ENCODE results near the gene CDKN2D.

Gene CDKN2D

GRCh38 chr19:10593148-10593547 is 24.4 kb upstream of the CDKN2D start:
- H3K9me2 ChIP-seq (replicated peaks; ENCODE audit: insufficient read depth, low read length) = no peaks in the 10 kb centered on the region
- no peaks in the 10 kb centered on the region for H3K9me3 ChIP-seq (ENCODE audit: insufficient read depth, low read length)
- H3K27ac ChIP-seq (ENCODE audit: low read depth, low read length) = no peak overlapping the region
- H3K36me3 ChIP-seq (ENCODE audit: low read length) = no peaks in the 10 kb centered on the region
- no peaks in the 10 kb centered on the region for H3F3A ChIP-seq (ENCODE audit: insufficient read depth)
- no peak overlapping the region for H2AFZ ChIP-seq (ENCODE audit: low read depth, low read length, severe bottlenecking)
- H3K4me2 ChIP-seq (ENCODE audit: low read depth, low read length, poor library complexity, severe bottlenecking) = no peak overlapping the region
- no peaks in the 10 kb centered on the region for H4K20me1 ChIP-seq (ENCODE audit: low read depth, low read length)
- no peak overlapping the region for H3K9ac ChIP-seq (ENCODE audit: low read length)
- H3K27me3 ChIP-seq (ENCODE audit: low read length) = no peaks in the 10 kb centered on the region
- no peaks in the 10 kb centered on the region for H3K79me2 ChIP-seq (ENCODE audit: insufficient read depth, low read length)
- no peak for TF ChIP-seq EZH2phosphoT487 (conservative IDR thresholded peaks at IDR 0.05; ENCODE audit: low read length)
- TF ChIP-seq CTCF (IDR thresholded peaks at IDR 0.05; ENCODE audit: insufficient read depth, low read length, poor library complexity, severe bottlenecking) = no peak
- no peak overlapping the region for H3K4me3 ChIP-seq (ENCODE audit: insufficient read depth, low read length, poor library complexity, severe bottlenecking)

- Histone ChIP-seq H3K9me3 (ENCODE audit: insufficient read depth, low read length) (no peaks in the 10 kb centered on the region), H3K9ac (ENCODE audit: low read length) (no peak overlapping the region), H2AFZ (ENCODE audit: low read depth, low read length, severe bottlenecking) (no peak overlapping the region), H3F3A (ENCODE audit: insufficient read depth) (no peaks in the 10 kb centered on the region), H3K27me3 (ENCODE audit: low read length) (no peaks in the 10 kb centered on the region), H4K20me1 (ENCODE audit: low read depth, low read length) (no peaks in the 10 kb centered on the region), H3K9me2 (replicated peaks; ENCODE audit: insufficient read depth, low read length) (no peaks in the 10 kb centered on the region), H3K36me3 (ENCODE audit: low read length) (no peaks in the 10 kb centered on the region), H3K4me3 (ENCODE audit: insufficient read depth, low read length, poor library complexity, severe bottlenecking) (no peak overlapping the region), H3K27ac (ENCODE audit: low read depth, low read length) (no peak overlapping the region), H3K79me2 (ENCODE audit: insufficient read depth, low read length) (no peaks in the 10 kb centered on the region), H3K4me2 (ENCODE audit: low read depth, low read length, poor library complexity, severe bottlenecking) (no peak overlapping the region)
- no peak for TF ChIP-seq EZH2phosphoT487 (conservative IDR thresholded peaks at IDR 0.05; ENCODE audit: low read length)
- no peak for TF ChIP-seq CTCF (IDR thresholded peaks at IDR 0.05; ENCODE audit: insufficient read depth, low read length, poor library complexity, severe bottlenecking)
Measured at GRCh38 chr19:10587839-10588150, 19.0 kb upstream of the CDKN2D start.

GRCh38 chr19:10587022-10587838 is 18.5 kb upstream of the CDKN2D start, which contains the start of gene AP1M2:
Gene AP1M2 (minus strand): TSS chr19:10587312. CDS start chr19:10587231, 81 bp downstream.
- Histone ChIP-seq H2AFZ (ENCODE audit: low read depth, low read length, severe bottlenecking) (no peak within 1 kb of the TSS), H3F3A (ENCODE audit: insufficient read depth) (no peaks in the 10 kb centered on the region), H3K4me3 (ENCODE audit: insufficient read depth, low read length, poor library complexity, severe bottlenecking) (no peak within 1 kb of the TSS), H3K9me3 (ENCODE audit: insufficient read depth, low read length) (no peaks in the 10 kb centered on the region), H3K36me3 (ENCODE audit: low read length) (no peaks in the 10 kb centered on the region), H3K27ac (ENCODE audit: low read depth, low read length) (no peak within 1 kb of the TSS), H3K9me2 (replicated peaks; ENCODE audit: insufficient read depth, low read length) (no peaks in the 10 kb centered on the region), H3K27me3 (ENCODE audit: low read length) (no peaks in the 10 kb centered on the region), H3K79me2 (ENCODE audit: insufficient read depth, low read length) (no peaks in the 10 kb centered on the region), H3K4me2 (ENCODE audit: low read depth, low read length, poor library complexity, severe bottlenecking) (no peak within 1 kb of the TSS), H3K9ac (ENCODE audit: low read length) (no peak within 1 kb of the TSS), H4K20me1 (ENCODE audit: low read depth, low read length) (no peaks in the 10 kb centered on the region)
- no peak for TF ChIP-seq CTCF (IDR thresholded peaks at IDR 0.05; ENCODE audit: insufficient read depth, low read length, poor library complexity, severe bottlenecking)
- TF ChIP-seq EZH2phosphoT487 (conservative IDR thresholded peaks at IDR 0.05; ENCODE audit: low read length) = no peak
